NK-92 treated with Interleukin-12 subunit alpha and Interleukin-12 subunit beta, amount 100 ng/mL, for 24 hours (cell line): ENCODE results near the gene PODN.

Experiments
- DNase-seq: peaks from one replicate; lab custom pipeline; 2025; lab: John Stamatoyannopoulos, UW

PODN gene

DNA sequence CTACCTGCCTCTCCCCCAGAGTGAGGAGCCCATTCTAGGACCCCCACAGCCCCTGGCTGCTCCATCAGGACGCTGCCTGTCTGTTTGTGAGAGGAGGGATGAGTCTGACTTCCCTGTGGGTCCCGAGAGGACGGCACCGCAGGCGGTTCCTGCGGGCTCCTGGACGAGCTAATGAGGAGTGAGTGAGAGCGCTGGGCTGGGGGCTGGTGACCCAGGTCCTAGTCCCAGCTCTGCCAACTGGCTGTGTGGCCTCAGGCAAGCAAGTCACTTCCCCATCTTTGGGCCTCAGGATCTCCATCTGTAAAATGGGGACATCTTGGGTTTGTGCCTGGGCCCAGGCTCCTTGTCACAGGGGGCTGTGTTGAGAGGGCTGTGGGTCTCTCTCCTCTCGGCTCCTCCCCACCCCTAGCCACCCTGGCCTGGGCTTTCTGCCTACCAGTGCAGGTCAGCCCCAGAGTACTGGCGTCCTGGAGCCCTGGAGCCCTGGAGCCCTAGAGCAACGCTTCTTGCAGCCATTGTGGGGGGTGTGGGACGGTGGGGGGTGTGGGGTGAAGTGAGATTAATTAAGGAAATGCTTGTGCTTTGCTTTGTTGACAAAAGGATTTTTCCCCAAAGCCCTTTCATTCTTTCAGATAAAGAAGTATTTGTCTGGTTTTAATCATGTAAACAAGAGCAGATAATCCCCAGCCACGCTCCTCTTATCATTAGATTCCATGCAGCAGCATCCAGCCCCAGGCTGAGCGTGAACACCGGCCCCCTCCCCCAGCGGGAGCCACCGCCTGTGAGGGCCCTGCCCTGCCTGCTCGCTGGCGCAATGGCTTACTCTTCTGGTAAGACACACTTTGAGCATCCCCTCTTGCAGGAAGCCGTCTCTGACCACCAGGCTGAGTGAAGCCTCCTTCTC, 53.6 kb downstream of the PODN start:
- no peak for DNase-seq

DNA sequence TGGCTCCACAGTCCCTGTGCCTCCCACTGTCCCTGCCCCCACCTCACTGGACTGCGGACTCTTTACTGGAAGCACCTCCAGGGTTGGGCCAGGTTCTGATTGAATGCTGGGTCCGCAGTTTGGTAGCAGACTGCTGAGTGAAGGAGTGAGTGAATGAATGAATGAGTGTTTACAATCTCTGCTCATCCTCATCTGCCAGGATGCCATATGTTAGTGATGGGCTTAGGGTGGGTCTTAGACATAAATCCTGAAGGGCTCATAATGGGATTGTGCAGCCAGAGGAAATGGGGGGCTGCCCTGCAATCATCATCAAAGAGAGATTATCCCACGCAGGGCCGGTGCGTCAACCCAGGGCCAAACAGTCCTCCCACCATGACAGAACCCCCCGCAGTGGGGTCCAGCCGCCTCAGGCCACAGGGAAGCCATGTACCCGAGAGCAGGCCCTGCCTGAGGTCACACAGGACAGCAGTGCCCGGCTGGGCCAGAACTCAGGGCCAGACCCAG, 54.3 kb downstream of the PODN start:
- no peak for DNase-seq

GRCh38 chr1:53116933-53117600, 55.1 kb downstream of the PODN start:
- no peak for DNase-seq

GRCh38 chr1:53117836-53118235, 55.8 kb downstream of the PODN start:
- no peak for DNase-seq

DNA sequence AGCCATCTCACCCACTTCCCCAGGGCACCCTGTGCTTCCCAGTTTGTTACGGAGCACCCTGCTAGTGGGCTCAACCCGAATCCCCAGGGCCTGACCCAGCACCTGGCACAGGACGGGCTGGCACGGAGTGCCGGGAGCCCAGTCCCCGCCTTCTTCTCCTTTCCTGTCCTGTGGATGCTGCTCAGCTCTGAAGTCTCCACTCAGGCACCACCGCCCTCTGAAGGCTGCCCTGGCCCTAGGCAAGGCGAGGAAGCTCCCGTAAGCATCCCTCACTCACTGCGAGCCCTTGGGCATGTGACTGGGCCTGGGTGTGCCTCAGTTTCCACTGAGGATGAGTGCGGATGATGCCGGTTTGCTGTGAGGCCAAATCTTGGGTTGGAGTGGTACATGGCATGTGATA, 58.6 kb downstream of the PODN start:
- DNase-seq = no peak

GRCh38 chr1:53121319-53122172, 59.5 kb downstream of the PODN start:
- DNase-seq = no peak

- DNase-seq = no peak
These were observed 60.3 kb downstream of the PODN start for GRCh38 chr1:53122201-53122885.

DNA sequence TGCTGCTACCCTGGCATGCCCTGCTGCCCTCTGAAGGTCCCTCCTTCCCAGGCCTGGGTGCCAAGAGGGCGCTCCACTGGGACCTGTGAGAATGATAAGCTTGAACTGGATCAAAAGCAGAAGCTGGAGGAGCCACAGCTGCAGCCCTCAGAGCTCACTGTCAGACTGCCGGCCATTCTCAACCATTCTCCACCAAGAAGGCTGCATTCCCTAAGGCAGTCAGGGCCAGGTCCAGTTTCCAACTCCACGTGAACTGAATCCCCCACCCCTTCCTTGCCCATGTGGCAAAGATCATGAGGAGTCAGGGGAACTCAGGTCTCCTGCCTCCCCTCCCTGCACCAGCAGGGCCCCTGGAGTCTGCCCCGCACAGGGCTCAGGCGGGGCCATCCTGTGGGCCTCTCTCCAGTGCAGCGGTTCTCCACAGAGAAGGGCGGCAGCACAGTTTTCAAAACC, 61.0 kb downstream of the PODN start:
- DNase-seq = no peak

- no peak for DNase-seq
These were observed 61.6 kb downstream of the PODN start for GRCh38 chr1:53123453-53124140.

- DNase-seq = no peak
These were observed 63.1 kb downstream of the PODN start for GRCh38 chr1:53125122-53125521.

DNA sequence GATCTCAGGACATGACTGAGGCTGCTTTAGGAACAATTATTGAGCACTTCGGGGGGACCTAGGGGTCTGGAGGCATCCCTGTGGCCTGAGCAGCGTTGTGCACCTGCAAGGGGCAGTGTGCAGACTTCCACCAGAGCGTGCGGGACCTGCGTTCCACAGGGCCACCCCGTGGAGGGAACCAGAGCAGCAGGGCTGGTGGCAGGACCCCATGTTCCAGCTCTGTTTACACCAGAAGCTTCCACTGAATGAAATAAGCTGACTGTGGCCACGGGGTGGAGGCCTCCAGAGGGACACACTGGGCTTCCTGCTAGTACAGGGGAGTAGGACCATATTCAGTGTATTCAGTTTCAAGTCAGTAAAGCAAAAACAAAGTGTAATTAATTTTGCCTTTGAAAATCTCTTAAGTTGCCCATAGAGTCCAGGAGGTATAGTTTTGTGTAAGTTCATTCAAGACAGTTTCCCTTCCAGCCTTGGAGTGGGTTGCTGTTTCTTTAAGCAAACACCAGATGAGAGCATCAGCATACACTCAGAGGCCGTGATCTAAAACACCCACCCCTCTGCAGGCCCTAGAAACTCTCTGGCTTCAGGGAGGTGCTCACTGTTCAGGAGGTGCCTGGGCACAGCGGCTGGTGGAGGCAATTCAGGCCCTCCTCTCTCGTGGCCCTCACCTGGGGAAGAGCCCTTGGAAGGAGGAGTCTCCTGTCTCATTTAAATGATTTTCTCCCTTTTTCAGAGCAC, 63.8 kb downstream of the PODN start:
- no peak for DNase-seq

GRCh38 chr1:53126495-53126894, 64.5 kb downstream of the PODN start:
- DNase-seq = no peak

- DNase-seq = no peak
These were observed 65.5 kb downstream of the PODN start for GRCh38 chr1:53127546-53127945.

- DNase-seq = no peak
These were observed 66.4 kb downstream of the PODN start for GRCh38 chr1:53128401-53128800.

DNA sequence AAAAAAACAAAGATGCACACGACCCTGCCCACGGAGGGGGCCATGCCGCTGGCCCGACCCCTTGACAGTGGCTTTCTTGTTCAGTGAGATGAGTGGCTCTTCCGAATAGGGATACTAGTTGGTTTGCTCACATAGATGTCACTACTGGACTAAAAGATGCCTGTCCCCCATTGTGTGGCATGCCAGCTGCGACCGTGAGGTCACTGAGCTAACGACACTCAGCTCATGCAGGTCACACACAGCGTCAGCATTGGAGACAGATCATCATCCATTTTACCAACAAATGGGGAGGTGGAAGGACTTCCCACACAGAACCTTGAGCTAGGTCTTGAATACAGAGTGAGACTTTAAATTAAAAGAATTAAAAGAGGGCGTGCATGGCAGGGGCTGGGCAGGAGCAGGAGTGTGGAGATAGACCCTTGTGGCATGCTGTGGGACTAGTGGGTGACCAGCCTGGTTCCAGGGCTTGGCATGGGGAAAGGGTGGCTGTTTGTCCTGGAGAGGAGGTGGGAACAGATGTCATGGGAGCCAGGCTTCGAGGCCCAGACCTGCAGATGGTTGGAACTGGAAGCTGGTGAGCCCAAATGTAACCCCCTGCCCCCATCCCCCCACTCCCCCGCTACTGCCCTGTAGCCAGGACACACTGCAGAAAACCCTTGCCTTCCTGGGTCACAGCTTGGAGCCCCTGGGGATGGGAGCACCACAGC, 68.0 kb downstream of the PODN start:
- DNase-seq = no peak

DNA sequence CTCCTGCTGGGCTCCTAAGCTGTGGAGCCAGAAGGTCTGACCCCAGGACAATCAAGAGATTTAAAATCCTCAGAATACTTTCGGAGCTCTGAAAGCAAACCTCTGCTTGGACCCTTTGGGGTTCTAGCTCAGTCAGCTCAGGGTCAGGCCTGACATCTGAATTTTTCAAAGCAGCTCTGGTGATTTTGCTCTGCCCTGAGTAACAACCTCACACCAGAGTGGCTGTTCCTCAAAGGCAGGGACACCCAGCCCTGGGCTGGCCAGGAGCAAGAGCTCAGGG, 68.5 kb downstream of the PODN start:
- no peak for DNase-seq

DNA sequence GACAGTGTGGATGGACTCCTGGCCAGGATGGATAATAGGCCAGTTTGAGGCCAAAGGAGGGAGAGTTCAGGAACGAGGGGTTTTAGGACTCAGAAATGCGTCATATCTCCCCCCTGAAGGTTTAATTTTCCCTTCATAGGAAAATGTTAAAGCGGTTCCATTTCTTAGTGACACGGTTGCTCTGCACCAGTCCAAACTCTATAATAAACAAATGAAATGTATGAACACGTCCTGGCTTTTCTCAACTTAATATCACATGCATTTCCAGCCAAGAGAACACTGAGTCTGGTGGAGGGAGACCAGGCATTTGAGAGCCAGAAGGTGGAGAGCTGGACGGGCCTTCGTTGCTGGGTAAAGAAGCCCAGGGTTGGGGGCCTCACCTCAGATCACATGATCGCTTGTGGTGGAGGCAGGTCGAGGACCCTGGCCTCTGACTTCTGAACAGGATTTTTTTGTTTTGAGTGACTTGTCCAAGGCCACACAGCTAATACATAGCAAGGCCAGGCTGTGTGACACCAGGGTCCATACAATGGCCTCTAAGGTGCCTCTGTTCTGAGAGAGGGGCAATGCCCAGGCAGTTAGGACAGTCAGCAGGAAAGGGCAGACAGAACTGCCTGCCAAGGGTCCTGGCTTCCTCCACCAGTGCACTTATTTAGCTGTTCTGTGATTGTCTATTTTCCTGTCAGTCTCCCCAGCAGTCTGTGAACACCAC, 69.0 kb downstream of the PODN start:
- no peak for DNase-seq

DNA sequence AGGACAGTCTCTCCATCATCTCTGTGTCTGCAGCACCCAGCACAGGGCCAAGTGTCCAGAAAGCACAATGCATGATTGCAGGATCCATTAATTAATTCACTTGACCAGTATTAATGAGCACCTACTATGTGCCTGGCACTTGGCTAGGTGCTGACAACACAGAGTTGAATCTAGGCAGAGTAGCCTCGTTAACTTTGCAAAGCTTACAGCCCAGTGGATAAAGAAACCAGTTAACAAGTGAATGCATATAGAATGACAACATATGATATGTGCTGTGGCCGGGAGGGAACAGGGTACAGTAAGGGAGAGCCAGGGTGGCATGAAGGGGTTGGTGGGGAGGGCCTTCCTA, 69.6 kb downstream of the PODN start:
- no peak for DNase-seq

DNA sequence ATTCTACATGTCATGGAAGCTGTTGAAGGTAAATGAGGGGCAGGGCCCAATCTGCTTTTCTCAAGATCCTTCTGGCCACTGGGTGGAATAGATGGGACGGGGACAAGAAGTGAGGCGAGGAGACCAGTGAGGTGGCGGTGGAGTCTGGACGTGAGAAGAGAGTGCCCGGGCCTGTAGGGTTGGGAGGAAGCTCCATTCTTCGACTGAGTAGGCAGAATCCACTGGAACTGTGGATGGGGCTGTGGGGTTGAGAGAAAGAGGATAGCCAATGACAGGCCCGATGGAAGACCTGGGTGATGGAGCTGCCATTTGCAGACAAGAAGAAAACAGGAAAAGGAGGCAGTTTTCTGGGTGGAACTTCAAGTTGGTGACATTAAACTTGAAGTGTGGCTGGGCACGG, 70.2 kb downstream of the PODN start:
- no peak for DNase-seq
